GM13977 (cell line): ENCODE measurements around the gene LRP5.

Source experiments
- DNase-seq: peaks from one replicate; pipeline ENCODE4 v3.0.0; 2012; ENCODE audit warnings: low spot score
- CTCF ChIP-seq: IDR thresholded peaks from 2 replicates; pipeline ENCODE4 v1.5.1; 2012; ENCODE audit warnings: mild to moderate bottlenecking, control low read depth; ENCODE audit not compliant: insufficient read depth; ENCODE audit errors: extremely low read depth, missing control alignments
- in situ Hi-C: fragments of 300-500 bp; cut with MboI; formaldehyde crosslinking; loops from one replicate; pipeline ENCODE4 v1.12.0; 2022; ENCODE audit warnings: low sequenced_read_pairs, low pct_unique_long_range_greater_than_20kb, mixed read lengths, inconsistent platforms; ENCODE audit not compliant: unreplicated experiment

The LRP5 gene

GRCh38 chr11:68266936-68267880 is 45.2 kb upstream of the LRP5 start:
- no peak for DNase-seq
- no peak for TF ChIP-seq CTCF
- in situ Hi-C loops, result no loop called here

GRCh38 chr11:68267881-68268240 is 44.5 kb upstream of the LRP5 start:
- no peak for DNase-seq
- in situ Hi-C loops, result no loop called here
- TF ChIP-seq CTCF, result no peak

GRCh38 chr11:68269414-68270081 is 42.8 kb upstream of the LRP5 start:
- no peak for DNase-seq
- in situ Hi-C loops, result no loop called here
- no peak for TF ChIP-seq CTCF

DNA sequence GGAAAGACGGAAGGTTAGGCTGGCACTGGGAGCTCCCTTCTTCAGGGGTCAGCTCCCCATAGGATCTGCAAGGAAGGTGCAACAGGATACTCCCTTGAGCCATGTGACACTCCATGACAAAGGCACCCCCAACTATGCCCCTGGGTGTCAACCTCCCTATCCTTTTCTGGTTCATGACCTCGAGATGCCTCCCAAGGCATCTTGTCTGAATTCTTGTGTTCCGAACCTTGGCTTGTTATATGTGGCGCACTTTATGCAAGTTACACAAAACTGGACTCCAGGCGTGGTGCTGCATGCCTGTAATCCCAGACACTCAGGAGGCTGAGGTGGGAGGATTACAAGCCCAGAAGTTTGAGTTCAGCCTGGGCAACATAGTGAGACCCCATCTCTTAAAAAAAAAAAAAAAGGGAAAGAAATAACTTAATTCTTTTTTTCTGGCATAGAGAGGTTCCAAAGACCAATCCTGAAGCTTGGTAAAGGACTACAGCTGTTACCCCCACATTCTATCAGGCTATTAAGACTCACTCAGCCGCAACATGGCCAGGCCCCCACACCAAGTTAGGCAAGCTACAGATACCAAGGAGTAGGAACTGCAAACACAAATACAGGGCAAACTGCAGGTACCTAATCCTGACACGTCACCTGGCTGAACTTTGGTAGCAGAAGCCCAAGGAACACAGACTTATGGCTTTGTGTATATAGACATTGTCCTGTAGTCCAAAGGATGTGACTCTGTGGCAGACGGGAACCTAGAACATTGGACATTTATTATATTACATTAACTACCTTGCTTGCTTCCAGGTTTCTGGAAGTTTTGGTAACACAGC is 42.0 kb upstream of the LRP5 start:
- in situ Hi-C loops, result no loop called here
- TF ChIP-seq CTCF, result no peak
- peak; percentile 15 for DNase-seq

DNA sequence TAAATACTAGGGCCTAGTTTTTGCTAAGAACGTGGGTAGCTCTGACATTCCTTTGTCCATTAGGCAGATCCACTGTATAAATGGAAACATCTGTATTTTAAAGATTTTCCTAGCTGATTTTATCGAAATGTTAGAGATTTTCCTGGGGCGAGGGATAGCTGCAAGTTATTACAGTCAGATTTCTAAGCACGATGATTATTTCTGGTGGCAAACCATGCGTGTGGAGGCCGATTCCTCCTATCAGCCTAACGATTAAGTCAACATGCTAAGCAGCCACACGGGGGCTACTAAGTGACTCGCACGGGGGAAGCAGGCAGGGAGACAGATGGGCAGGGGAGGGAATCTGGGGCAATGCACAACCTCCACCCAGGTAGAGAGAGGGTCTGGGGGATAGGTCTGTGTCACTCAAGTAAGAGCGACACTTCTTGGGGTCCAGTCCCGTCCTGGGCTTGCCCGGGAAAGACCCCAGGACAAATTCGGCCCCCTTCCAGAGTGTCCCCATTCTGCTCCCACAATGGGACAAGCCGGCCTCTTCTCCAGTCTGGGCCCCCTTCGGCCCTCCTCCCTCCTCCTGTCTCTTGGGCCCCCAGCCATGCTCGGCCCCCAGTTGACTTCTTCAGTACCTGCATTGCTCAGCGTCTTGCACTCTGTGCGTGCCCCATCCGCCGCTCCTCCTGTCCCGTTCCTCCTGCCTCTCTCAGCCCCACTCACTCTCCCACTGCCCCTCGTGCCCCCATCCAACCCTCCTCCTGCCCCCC is 41.2 kb upstream of the LRP5 start:
- DNase-seq, result peak; percentile 81
- in situ Hi-C loops, result no loop called here
- peak; percentile 52 for TF ChIP-seq CTCF
